ENCODE data around the gene USP34. TPM values are rescaled to one million over a fixed set of nuclear protein-coding genes. Genes with fewer than 3 reads are reported as not detected.

Gene USP34
- total RNA-seq, 1 donor, result 154 TPM

- no peak overlapping the region for H3K4me3 ChIP-seq (ENCODE audit: low read depth, low read length)
- no peak for DNase-seq (ENCODE audit: low read depth)
- TF ChIP-seq CTCF (IDR thresholded peaks at IDR 0.05; ENCODE audit: insufficient read depth, low read depth, low read length), result no peak
Measured at GRCh38 chr2:61359058-61359457, 111.8 kb downstream of the USP34 start.

- DNase-seq (ENCODE audit: low read depth), result peak; percentile 61
Measured at GRCh38 chr2:61357681-61358080, 113.2 kb downstream of the USP34 start.

GRCh38 chr2:61356958-61357350 is 113.9 kb downstream of the USP34 start:
- TF ChIP-seq CTCF (IDR thresholded peaks at IDR 0.05; ENCODE audit: insufficient read depth, low read depth, low read length), result no peak
- no peak overlapping the region for H3K4me3 ChIP-seq (ENCODE audit: low read depth, low read length)
- DNase-seq (ENCODE audit: low read depth), result peak; percentile 84

More at GRCh38 chr2:61357681-61358080, 113.2 kb downstream of the USP34 start:
- TF ChIP-seq CTCF (IDR thresholded peaks at IDR 0.05; ENCODE audit: insufficient read depth, low read depth, low read length), result no peak
- H3K4me3 ChIP-seq (ENCODE audit: low read depth, low read length), result no peak overlapping the region

GRCh38 chr2:61356261-61356957 is 114.5 kb downstream of the USP34 start:
- no peak for TF ChIP-seq CTCF (IDR thresholded peaks at IDR 0.05; ENCODE audit: insufficient read depth, low read depth, low read length)
- peak; percentile 91 for DNase-seq (ENCODE audit: low read depth)
- peak overlapping the region; percentile 20 for H3K4me3 ChIP-seq (ENCODE audit: low read depth, low read length)

GRCh38 chr2:61354543-61355197 is 116.2 kb downstream of the USP34 start:
- TF ChIP-seq CTCF (IDR thresholded peaks at IDR 0.05; ENCODE audit: insufficient read depth, low read depth, low read length), result no peak
- H3K4me3 ChIP-seq (ENCODE audit: low read depth, low read length), result no peak overlapping the region
- DNase-seq (ENCODE audit: low read depth), result no peak

- no peak overlapping the region for H3K4me3 ChIP-seq (ENCODE audit: low read depth, low read length)
- no peak for TF ChIP-seq CTCF (IDR thresholded peaks at IDR 0.05; ENCODE audit: insufficient read depth, low read depth, low read length)
- DNase-seq (ENCODE audit: low read depth), result no peak
Measured at GRCh38 chr2:61353909-61354308, 117.0 kb downstream of the USP34 start.
